Gastrocnemius medialis (tissue), 4 donors: ENCODE measurements around the gene CPVL.

ENCODE experiments used
- POLR2A ChIP-seq, 2 donors: fragments of 450-650 bp; IDR thresholded peaks; one replicate each; pipeline ENCODE4 v1.6.1; 2017; ENCODE audit warnings: antibody characterized with exemption in 2 of 2, mild to moderate bottlenecking in 2 of 2, moderate library complexity in 2 of 2
- TF ChIP-seq, protein P1 (sequence below), 5 experiments: fragments of 450-650 bp in 3 of 5; fragments of 200-600 bp in 2 of 5; sonication (generic) in 2 of 5; IDR thresholded peaks in 4 of 5; conservative IDR thresholded peaks in 1 of 5; 1 replicate in 4 of 5; 2 replicates in 1 of 5; pipeline ENCODE4 v1.5.1; 2016 to 2019; ENCODE audit warnings: antibody characterized with exemption in 5 of 5, mild to moderate bottlenecking in 3 of 5, moderate library complexity in 3 of 5

DNA sequence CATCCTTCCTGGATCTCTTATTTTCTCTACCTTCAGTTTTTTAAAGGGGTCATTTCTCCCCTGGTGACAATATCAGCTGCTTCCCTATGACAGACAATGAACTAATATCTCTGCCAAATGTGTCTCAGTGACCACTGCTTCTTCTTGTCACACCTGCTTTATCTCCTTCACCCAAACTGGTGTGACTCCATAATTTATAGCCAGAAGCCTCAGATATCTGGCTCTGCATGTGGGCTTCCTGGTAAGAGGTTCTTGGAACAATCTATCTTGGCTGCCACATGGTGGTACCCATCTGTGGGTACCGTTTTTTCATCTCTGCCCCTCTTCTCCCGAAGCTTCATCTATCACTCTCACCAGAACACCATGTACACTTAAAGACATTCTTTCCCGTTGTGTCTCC is 37.0 kb downstream of the CPVL start:
- TF ChIP-seq, protein P1, sequence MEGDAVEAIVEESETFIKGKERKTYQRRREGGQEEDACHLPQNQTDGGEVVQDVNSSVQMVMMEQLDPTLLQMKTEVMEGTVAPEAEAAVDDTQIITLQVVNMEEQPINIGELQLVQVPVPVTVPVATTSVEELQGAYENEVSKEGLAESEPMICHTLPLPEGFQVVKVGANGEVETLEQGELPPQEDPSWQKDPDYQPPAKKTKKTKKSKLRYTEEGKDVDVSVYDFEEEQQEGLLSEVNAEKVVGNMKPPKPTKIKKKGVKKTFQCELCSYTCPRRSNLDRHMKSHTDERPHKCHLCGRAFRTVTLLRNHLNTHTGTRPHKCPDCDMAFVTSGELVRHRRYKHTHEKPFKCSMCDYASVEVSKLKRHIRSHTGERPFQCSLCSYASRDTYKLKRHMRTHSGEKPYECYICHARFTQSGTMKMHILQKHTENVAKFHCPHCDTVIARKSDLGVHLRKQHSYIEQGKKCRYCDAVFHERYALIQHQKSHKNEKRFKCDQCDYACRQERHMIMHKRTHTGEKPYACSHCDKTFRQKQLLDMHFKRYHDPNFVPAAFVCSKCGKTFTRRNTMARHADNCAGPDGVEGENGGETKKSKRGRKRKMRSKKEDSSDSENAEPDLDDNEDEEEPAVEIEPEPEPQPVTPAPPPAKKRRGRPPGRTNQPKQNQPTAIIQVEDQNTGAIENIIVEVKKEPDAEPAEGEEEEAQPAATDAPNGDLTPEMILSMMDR (IDR thresholded peaks at IDR 0.05 in 4 of 5, conservative IDR thresholded peaks at IDR 0.05 in 1 of 5) = no peak
- no peak for TF ChIP-seq POLR2A (IDR thresholded peaks at IDR 0.05)
